HG02763 (cell line): ENCODE data around the gene TMEM129.

Experiments used
- ATAC-seq: cut with Tn5 transposase; IDR thresholded peaks from one replicate; pipeline ENCODE4 v1.9.1; 2021; ENCODE audit warnings: mild to moderate bottlenecking, moderate library complexity; ENCODE audit not compliant: unreplicated experiment

Gene TMEM129

DNA sequence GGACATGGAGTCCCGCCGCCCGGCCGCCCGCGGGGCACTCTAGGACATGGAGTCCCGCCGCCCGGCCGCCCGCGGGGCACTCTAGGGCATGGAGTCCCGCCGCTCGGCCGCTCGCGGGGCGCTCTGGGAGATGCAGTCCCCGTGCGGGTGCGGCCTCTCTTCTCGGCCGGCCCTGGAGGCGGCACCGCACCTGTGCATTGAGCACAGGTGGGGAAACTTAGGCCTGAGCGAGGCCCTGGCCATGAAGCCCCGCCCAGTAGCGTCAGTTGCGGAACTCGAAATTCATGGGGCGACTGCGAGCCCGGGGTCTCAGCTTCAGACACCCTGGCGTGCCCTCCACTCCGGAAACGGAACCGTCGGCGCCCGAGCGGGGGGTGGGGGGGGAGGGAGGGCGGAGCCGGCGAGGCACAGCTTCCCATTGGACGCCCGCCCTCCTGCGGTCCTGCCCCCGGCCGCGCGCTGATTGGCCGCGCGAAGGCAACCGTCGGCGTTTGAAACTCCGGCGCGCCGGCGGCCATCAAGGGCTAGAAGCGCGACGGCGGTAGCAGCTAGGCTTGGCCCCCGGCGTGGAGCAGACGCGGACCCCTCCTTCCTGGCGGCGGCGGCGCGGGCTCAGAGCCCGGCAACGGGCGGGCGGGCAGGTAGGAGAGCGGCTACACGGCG lies at the start of gene TMEM129, which contains the start of gene TACC3:
Gene TMEM129 (minus strand): TSS at position 321 of the 663 bp plus-strand sequence. CDS start 486 bp downstream, outside the sequence.
Gene TACC3 (plus strand): TSS at position 519 of the 663 bp plus-strand sequence. CDS start 1,901 bp downstream, outside the sequence.
- peak; percentile 76 for ATAC-seq

- no peak for ATAC-seq
Observed at GRCh38 chr4:1770791-1771231, 49.7 kb upstream of the TMEM129 start.

- no peak for ATAC-seq
Observed at GRCh38 chr4:1770245-1770644, 49.1 kb upstream of the TMEM129 start.

- ATAC-seq = no peak
Observed at GRCh38 chr4:1769692-1770091, 48.6 kb upstream of the TMEM129 start.

- no peak for ATAC-seq
Observed at GRCh38 chr4:1768367-1769034, 47.4 kb upstream of the TMEM129 start.

- no peak for ATAC-seq
Observed at GRCh38 chr4:1767770-1768366, 46.7 kb upstream of the TMEM129 start.

DNA sequence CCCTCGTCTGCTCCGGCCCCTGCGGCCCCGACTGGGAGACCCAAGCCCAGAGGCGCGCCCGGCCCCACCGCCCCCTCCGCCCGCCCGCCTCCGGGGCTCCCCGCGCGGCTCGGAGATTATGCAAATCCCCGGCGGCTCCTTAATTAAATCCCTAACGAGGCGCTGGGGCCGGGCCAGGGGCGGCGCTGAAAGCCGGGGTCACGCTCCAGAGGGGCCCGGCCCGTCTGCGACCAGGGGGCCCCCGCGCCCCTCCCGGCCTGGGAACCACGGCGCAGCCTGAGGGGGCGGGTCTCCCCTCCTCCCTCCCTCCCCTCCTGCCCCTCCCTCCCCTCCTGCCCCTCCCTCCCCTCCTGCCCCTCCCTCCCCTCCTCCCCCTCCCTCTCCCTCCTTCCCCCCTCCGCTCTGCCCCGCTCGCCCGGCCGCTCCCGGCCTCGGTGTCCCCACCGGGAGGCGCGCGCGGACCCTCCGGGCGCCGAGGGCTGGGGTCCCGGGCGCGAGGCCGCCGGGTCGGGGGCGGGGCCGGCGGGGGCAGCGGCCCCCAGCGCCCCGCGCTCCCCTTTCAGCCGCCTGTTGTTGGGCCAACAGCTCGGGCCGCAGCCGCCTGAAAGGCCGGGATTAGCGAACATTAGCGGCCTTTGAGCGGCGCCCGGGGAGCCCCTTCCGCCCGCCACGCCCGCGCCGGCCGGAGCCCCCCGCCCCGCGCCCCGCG lies 46.1 kb upstream of the TMEM129 start:
- no peak for ATAC-seq

GRCh38 chr4:1766106-1767060 lies 45.3 kb upstream of the TMEM129 start:
- ATAC-seq = no peak

GRCh38 chr4:1765409-1766072 lies 44.4 kb upstream of the TMEM129 start:
- no peak for ATAC-seq

DNA sequence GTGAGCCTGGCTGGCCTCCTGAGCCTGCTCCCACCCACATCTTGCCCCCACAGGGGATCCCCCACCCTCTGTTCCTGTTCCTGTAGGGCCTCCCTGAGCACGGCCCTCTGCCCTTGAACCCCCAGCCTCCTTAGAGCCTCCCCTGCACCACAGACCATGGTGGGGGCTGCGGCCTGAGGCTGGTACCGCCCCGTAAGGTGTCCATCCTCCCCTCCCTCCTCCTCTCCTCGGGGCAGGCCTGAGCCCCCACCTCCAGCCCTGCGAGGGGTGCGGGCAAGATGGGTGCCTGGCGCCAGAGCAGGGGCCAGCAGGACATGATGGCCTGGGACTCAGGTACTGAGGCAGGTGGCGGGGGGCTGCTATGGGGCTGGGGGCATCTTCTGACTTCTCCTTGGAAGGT lies 43.5 kb upstream of the TMEM129 start:
- no peak for ATAC-seq

DNA sequence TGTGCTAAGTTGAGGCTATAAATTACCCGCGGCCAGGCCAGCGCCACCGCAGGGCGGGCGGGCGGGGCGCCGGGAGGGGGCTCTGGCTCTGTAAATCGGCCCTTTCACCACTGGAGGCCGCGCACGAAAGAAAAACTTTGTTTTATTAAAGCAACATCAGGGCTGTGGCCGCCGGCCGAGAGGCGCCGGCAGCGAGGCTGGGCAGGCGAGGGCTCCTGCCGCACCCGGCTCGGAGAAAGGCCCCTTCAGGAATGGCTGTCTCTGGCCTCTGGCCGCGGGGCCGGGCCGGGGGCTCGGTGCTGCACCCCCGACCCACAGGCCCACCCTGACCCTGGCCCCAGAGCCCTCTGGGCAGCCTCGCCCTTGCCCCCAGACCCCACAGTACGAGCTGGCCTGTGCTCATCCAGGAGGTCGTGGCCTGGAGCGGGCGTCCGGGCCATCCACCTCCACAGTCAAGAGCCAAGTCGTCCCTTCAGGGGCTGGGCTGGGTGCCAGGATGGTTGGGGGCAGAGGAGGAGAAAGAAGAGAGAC lies 42.5 kb upstream of the TMEM129 start:
- ATAC-seq = no peak

DNA sequence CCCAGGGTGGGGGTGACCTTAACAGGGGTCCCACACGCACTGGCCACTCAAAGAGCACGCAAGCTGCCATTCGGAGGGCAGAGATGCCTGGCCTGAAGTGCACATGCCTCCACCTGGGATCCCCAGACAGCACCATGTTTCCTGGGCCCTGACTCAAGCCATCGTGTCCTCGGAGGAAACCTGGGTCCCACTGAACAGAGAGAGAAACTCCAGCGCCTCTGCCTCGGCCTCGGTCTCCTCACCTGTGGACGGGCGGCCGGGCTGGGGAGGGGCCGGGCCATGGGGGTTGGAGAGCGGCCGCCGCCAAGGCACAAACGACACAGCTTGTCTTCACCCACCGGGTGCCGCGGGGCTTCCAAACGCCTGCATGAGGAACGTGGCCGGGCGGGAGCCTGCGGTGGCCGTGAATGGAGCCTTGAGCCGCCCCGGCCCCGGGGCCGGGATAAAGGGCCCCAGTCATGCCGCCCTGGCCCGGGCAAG lies 42.0 kb upstream of the TMEM129 start:
- ATAC-seq = no peak

GRCh38 chr4:1762264-1763010 lies 41.3 kb upstream of the TMEM129 start:
- no peak for ATAC-seq

- ATAC-seq = no peak
Observed at GRCh38 chr4:1761130-1761689, 40.1 kb upstream of the TMEM129 start.

GRCh38 chr4:1760521-1761071 lies 39.5 kb upstream of the TMEM129 start:
- no peak for ATAC-seq

GRCh38 chr4:1759818-1760223 lies 38.7 kb upstream of the TMEM129 start:
- no peak for ATAC-seq

DNA sequence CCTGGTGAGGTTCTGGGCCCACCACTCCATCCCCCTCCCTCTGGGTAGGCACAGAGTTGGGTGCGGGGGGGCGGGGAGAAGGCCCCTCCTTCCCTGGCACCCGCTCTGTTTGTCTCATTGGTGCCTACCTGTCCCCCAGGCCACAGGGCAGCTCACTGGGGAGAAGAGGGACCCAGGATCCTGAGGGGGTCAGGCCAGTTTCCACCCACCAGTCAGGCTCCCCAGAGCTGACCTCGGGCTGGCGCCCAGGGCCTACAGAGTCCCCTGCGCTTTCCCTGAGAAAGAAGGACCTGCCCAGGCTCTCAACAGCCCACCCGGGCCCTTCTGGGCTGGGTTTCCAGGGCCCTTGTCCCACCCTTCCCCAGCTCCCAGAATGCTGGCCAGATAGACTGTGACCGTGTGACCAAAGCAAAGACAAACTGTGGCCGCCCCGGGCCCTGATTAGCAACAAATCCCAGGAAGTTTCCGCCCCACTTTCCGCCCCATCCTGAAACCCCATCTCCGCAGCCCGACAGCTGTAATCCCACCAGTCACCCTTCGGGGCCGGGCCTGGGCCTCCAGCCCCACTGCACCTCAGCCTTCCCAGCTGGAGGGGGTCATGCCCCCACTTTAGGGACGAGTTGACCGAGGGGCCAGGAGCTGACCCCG lies 38.2 kb upstream of the TMEM129 start:
- ATAC-seq = no peak
